Choroid plexus epithelial cell (primary cell): Measurements from ENCODE around the gene AQP9.

ENCODE experiments used
- DNase-seq: peaks from one replicate; pipeline ENCODE4 v3.0.0-alpha.2; 2010; ENCODE audit warnings: low read depth
- H3K4me3 ChIP-seq: 2 replicates; pipeline ENCODE4 v1.5.1; 2011; ENCODE audit warnings: low read depth, mild to moderate bottlenecking, control low read depth, low read length, moderate library complexity
- TF ChIP-seq, protein P1 (sequence below): conservative IDR thresholded peaks from 2 replicates; pipeline ENCODE4 v1.5.1; 2011; ENCODE audit warnings: low read depth, mild to moderate bottlenecking, control low read depth, inconsistent platforms, low read length, moderate library complexity

AQP9 gene, protein sequence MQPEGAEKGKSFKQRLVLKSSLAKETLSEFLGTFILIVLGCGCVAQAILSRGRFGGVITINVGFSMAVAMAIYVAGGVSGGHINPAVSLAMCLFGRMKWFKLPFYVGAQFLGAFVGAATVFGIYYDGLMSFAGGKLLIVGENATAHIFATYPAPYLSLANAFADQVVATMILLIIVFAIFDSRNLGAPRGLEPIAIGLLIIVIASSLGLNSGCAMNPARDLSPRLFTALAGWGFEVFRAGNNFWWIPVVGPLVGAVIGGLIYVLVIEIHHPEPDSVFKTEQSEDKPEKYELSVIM

DNA sequence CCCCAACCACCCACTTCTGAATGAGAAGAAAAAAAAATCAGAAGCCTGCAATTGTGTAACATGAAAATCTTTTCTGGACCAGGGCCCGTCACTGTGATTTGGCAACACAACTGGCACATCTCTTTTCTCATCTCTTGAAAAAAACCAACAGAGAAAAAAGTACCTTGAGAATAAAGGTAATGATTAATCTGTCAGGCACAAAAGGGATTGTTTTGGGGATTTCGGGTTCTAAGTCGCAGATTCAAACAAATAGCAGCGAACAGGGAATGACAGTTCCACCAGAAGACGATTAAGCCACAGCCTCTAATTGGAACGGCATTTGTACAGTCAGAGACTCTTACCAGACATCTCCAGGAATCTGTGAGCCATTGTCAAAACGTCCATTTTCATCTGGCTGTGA, at the start of gene AQP9:
Gene AQP9, plus strand, starts transcription at position 276 of the 400 bp plus-strand sequence. CDS start 185 bp downstream, outside the sequence.
- no peak within 1 kb of the TSS for H3K4me3 ChIP-seq
- DNase-seq, result no peak
- TF ChIP-seq, protein P1, sequence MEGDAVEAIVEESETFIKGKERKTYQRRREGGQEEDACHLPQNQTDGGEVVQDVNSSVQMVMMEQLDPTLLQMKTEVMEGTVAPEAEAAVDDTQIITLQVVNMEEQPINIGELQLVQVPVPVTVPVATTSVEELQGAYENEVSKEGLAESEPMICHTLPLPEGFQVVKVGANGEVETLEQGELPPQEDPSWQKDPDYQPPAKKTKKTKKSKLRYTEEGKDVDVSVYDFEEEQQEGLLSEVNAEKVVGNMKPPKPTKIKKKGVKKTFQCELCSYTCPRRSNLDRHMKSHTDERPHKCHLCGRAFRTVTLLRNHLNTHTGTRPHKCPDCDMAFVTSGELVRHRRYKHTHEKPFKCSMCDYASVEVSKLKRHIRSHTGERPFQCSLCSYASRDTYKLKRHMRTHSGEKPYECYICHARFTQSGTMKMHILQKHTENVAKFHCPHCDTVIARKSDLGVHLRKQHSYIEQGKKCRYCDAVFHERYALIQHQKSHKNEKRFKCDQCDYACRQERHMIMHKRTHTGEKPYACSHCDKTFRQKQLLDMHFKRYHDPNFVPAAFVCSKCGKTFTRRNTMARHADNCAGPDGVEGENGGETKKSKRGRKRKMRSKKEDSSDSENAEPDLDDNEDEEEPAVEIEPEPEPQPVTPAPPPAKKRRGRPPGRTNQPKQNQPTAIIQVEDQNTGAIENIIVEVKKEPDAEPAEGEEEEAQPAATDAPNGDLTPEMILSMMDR, result no peak

DNA sequence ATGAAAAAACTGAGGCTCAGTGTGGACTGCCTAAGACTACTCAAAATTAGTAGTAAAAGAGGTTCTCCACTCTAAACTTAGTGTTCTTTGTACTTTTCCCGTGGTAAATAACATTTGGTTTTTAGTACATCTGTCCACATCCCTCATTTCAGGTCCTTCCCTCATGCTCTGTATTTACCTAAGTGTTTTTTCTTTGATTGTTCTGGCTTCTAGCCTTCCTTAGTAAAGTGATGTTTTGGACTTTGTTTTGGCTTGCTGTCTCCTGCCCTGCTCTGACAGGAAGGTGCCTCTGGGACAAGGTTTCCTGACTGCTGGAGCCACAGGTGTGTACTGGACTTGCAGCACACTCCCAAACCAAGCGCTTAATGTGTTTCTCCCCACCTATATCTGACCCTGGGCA, 42.8 kb upstream of the AQP9 start:
- H3K4me3 ChIP-seq, result no peak overlapping the region
- TF ChIP-seq, protein P1, result no peak
- no peak for DNase-seq

DNA sequence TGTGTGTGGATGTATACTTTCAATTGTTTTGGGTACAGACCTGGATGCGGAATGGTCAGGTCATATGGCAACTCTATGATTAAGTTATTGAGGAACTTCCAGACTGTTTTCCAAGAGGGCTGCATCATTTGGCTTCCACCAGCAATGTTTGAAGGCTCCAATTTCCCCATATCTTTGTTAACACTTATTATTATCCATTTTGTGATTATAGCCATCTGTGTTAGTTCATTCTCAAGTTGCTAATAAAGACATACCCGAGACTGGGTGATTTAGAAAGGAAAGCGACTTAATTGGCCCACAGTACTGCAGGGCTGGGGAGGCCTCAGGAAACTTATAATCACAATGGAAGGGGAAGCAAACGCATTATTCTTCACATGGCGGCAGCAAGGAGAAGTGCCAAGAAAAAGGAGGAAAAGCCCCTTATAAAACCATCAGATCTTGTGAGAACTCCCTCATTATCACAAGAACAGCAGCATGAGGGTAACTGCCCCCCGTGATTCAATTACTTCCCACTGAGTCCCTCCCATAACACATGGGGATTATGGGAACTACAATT, 41.6 kb upstream of the AQP9 start:
- TF ChIP-seq, protein P1, result no peak
- no peak for DNase-seq
- no peak overlapping the region for H3K4me3 ChIP-seq

DNA sequence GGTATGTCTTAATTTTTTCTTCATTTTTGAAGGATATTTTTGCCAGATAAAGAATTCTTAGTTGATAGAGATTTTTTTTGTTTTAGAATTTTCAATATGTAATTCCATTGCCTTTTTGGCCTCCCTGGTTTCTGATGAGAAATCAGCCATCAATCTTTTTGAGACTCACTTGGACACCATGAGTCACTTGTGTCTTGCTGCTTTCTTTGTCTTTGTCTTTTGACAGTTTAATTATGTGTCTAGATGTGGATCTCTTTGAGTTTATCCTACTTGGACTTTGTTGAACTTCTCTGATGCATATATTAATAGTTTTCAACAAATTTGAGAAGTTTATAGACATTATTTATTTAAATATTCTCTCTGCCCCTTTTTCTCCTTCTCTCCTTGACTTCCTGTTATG, 34.7 kb upstream of the AQP9 start:
- TF ChIP-seq, protein P1, result no peak
- no peak overlapping the region for H3K4me3 ChIP-seq
- no peak for DNase-seq

DNA sequence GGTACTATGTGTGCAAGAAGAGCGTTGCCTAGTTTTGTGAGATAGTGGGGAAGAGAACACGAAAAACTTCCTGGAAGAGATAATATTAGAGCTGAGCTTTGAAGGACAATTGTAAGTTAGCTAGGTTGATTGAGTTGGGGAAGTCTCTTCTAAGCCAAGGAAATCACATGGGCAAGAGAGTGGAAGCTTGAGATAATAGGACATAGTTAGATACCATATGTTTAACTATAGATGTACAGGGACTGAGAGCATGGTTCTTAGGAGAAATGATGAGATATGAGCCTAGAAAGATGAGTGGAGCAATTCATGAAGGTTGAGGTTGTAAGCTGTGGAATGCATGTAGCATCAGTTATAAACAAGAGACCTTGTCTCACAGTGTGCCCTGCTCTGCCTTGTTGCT, 30.1 kb upstream of the AQP9 start:
- no peak overlapping the region for H3K4me3 ChIP-seq
- TF ChIP-seq, protein P1, result no peak
- DNase-seq, result no peak

DNA sequence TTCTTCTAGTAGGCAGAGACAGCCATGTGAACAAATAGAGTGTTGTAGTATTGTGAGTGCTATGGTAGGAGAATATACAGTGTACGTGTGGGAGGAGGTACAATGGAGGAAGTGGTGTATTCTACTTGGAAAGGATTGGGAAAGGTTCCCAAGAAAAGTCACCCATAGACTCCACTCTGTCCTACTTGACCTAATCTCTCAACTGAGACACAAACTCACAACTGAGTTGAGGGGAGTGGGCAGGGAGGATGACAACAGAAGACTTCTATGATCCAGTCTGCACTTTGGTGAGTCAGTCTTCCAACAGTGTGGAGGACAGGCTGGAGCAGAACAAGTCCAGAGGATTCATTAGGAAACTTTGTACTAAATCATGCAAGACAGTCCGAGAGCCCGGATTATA, 28.8 kb upstream of the AQP9 start:
- no peak for DNase-seq
- no peak overlapping the region for H3K4me3 ChIP-seq

More for the DNA sequence above, 28.8 kb upstream of the AQP9 start:
- TF ChIP-seq, protein P1, result no peak
